Measurements from ENCODE around the gene IL22RA2. TPM values are rescaled to one million over a fixed set of nuclear protein-coding genes. Genes with fewer than 3 reads are reported as not detected.
A peak's percentile ranks its signal among the peaks of the same experiment; 100 is the strongest.
"Not testable (repeated sequence)": the region's sequence is repeated elsewhere in the genome, so short reads cannot be mapped to it uniquely, and the experiment has no call there.

IL22RA2 gene
- total and polyA plus RNA-seq, 2 experiments from 2014 or later, result not detected

- Histone ChIP-seq H3F3A (ENCODE audit: insufficient read depth) (peaks cover 35% of the 10 kb centered on the region), H3K27me3 (replicated peaks; ENCODE audit: insufficient read depth) (no peaks in the 10 kb centered on the region), H3K27ac (peak overlapping the region; percentile 94), H3K4me3 (peak overlapping the region; percentile 85), H3K79me2 (ENCODE audit: insufficient read depth) (peaks cover 56% of the 10 kb centered on the region), H4K20me1 (ENCODE audit: insufficient read depth) (no peaks in the 10 kb centered on the region), H2AFZ (peak overlapping the region; percentile 93), H3K9me2 (ENCODE audit: insufficient read depth) (no peaks in the 10 kb centered on the region), H3K9ac (peak overlapping the region; percentile 97), H3K9me3 (ENCODE audit: low read depth) (no peaks in the 10 kb centered on the region), H3K36me3 (ENCODE audit: low read depth) (no peaks in the 10 kb centered on the region), H3K4me1 (ENCODE audit: insufficient read depth) (peaks cover 46% of the 10 kb centered on the region), H3K4me2 (ENCODE audit: unreplicated experiment) (peak overlapping the region; percentile 98)
- in situ Hi-C loops (cut with MboI), result no loop called here
- 0 to 2% methylated on average over 13 of the region's 13 CpGs for WGBS, 2 experiments (ENCODE audit: low coverage in 1 of 2, low lambda C conversion rate in 2 of 2, missing lambda C conversion rate in 2 of 2)
- TF ChIP-seq EZH2phosphoT487 (IDR thresholded peaks at IDR 0.05; ENCODE audit: insufficient read depth, low read depth), result no peak
- TF ChIP-seq EZH2 (IDR thresholded peaks at IDR 0.05; ENCODE audit: insufficient read depth, poor library complexity, severe bottlenecking), result no peak
- peak; percentile 90 for DNase-seq
These were observed 45.1 kb upstream of the IL22RA2 start for GRCh38 chr6:137218473-137218916.

GRCh38 chr6:137217801-137218472 lies 44.5 kb upstream of the IL22RA2 start:
- H3K27me3 ChIP-seq (replicated peaks; ENCODE audit: insufficient read depth), result no peaks in the 10 kb centered on the region
- peak overlapping the region; percentile 94 for H3K27ac ChIP-seq
- DNase-seq, result peak; percentile 81
- in situ Hi-C loops (cut with MboI), result no loop called here
- H3K9me2 ChIP-seq (ENCODE audit: insufficient read depth), result no peaks in the 10 kb centered on the region
- peak overlapping the region; percentile 97 for H3K9ac ChIP-seq
- peak overlapping the region; percentile 85 for H3K4me3 ChIP-seq
- no peaks in the 10 kb centered on the region for H4K20me1 ChIP-seq (ENCODE audit: insufficient read depth)
- WGBS, 2 experiments (ENCODE audit: low coverage in 1 of 2, low lambda C conversion rate in 2 of 2, missing lambda C conversion rate in 2 of 2), result 7 to 12% methylated on average over 12 of the region's 12 CpGs
- peak overlapping the region; percentile 98 for H3K4me2 ChIP-seq (ENCODE audit: unreplicated experiment)
- H3K79me2 ChIP-seq (ENCODE audit: insufficient read depth), result peaks cover 62% of the 10 kb centered on the region
- peak overlapping the region; percentile 93 for H2AFZ ChIP-seq
- H3K9me3 ChIP-seq (ENCODE audit: low read depth), result no peaks in the 10 kb centered on the region
- no peak for TF ChIP-seq EZH2phosphoT487 (IDR thresholded peaks at IDR 0.05; ENCODE audit: insufficient read depth, low read depth)
- no peak for TF ChIP-seq EZH2 (IDR thresholded peaks at IDR 0.05; ENCODE audit: insufficient read depth, poor library complexity, severe bottlenecking)
- H3F3A ChIP-seq (ENCODE audit: insufficient read depth), result peaks cover 35% of the 10 kb centered on the region
- H3K4me1 ChIP-seq (ENCODE audit: insufficient read depth), result peaks cover 46% of the 10 kb centered on the region
- no peaks in the 10 kb centered on the region; the same call in 1 of the 2 replicates for H3K36me3 ChIP-seq (ENCODE audit: low read depth)

GRCh38 chr6:137216875-137217553 lies 43.6 kb upstream of the IL22RA2 start:
- Histone ChIP-seq H3F3A (ENCODE audit: insufficient read depth) (peaks cover 35% of the 10 kb centered on the region), H3K9ac (peak overlapping the region; percentile 97), H3K79me2 (ENCODE audit: insufficient read depth) (peaks cover 71% of the 10 kb centered on the region), H3K27ac (peak overlapping the region; percentile 94), H3K27me3 (replicated peaks; ENCODE audit: insufficient read depth) (no peaks in the 10 kb centered on the region), H3K9me3 (ENCODE audit: low read depth) (no peaks in the 10 kb centered on the region), H4K20me1 (ENCODE audit: insufficient read depth) (no peaks in the 10 kb centered on the region), H3K9me2 (ENCODE audit: insufficient read depth) (no peaks in the 10 kb centered on the region), H2AFZ (no peak overlapping the region), H3K36me3 (ENCODE audit: low read depth) (no peaks in the 10 kb centered on the region; the same call in 1 of the 2 replicates), H3K4me2 (ENCODE audit: unreplicated experiment) (peak overlapping the region; percentile 98), H3K4me1 (ENCODE audit: insufficient read depth) (peaks cover 46% of the 10 kb centered on the region), H3K4me3 (peak overlapping the region; percentile 85)
- 27% methylated on average over 12 of the region's 12 CpGs for WGBS, 2 experiments (ENCODE audit: low coverage in 1 of 2, low lambda C conversion rate in 2 of 2, missing lambda C conversion rate in 2 of 2)
- in situ Hi-C loops (cut with MboI), result no loop called here
- no peak for DNase-seq
- no peak for TF ChIP-seq EZH2 (IDR thresholded peaks at IDR 0.05; ENCODE audit: insufficient read depth, poor library complexity, severe bottlenecking)
- no peak for TF ChIP-seq EZH2phosphoT487 (IDR thresholded peaks at IDR 0.05; ENCODE audit: insufficient read depth, low read depth)

- in situ Hi-C loops (cut with MboI), result no loop called here
- peak overlapping the region; percentile 98 for H3K4me2 ChIP-seq (ENCODE audit: unreplicated experiment)
- no peaks in the 10 kb centered on the region for H4K20me1 ChIP-seq (ENCODE audit: insufficient read depth)
- peak overlapping the region; percentile 97 for H3K9ac ChIP-seq
- H3K27ac ChIP-seq, result peak overlapping the region; percentile 94
- H3K4me1 ChIP-seq (ENCODE audit: insufficient read depth), result peaks cover 48% of the 10 kb centered on the region
- no peaks in the 10 kb centered on the region for H3K9me2 ChIP-seq (ENCODE audit: insufficient read depth)
- H3K79me2 ChIP-seq (ENCODE audit: insufficient read depth), result peaks cover 80% of the 10 kb centered on the region
- peak; percentile 84 for DNase-seq
- H2AFZ ChIP-seq, result no peak overlapping the region
- H3F3A ChIP-seq (ENCODE audit: insufficient read depth), result peaks cover 35% of the 10 kb centered on the region
- H3K4me3 ChIP-seq, result peak overlapping the region; percentile 85
- TF ChIP-seq EZH2 (IDR thresholded peaks at IDR 0.05; ENCODE audit: insufficient read depth, poor library complexity, severe bottlenecking) (no peak), EZH2phosphoT487 (IDR thresholded peaks at IDR 0.05; ENCODE audit: insufficient read depth, low read depth) (no peak)
- H3K36me3 ChIP-seq (ENCODE audit: low read depth), result no peaks in the 10 kb centered on the region; the same call in 1 of the 2 replicates
- H3K27me3 ChIP-seq (replicated peaks; ENCODE audit: insufficient read depth), result no peaks in the 10 kb centered on the region
- no peaks in the 10 kb centered on the region for H3K9me3 ChIP-seq (ENCODE audit: low read depth)
These were observed 42.7 kb upstream of the IL22RA2 start for GRCh38 chr6:137216106-137216505.

- H3K4me3 ChIP-seq; H2AFZ ChIP-seq; DNase-seq; in situ Hi-C loops (cut with MboI); H3K27me3 ChIP-seq (replicated peaks; ENCODE audit: insufficient read depth); H3K36me3 ChIP-seq (ENCODE audit: low read depth); H3K9me3 ChIP-seq (ENCODE audit: low read depth); H4K20me1 ChIP-seq (ENCODE audit: insufficient read depth); H3K9me2 ChIP-seq (ENCODE audit: insufficient read depth); H3K9ac ChIP-seq: not testable (repeated sequence)
- Histone ChIP-seq H3F3A (ENCODE audit: insufficient read depth) (peaks cover 35% of the 10 kb centered on the region), H3K79me2 (ENCODE audit: insufficient read depth) (peaks cover 85% of the 10 kb centered on the region), H3K4me1 (ENCODE audit: insufficient read depth) (peaks cover 53% of the 10 kb centered on the region), H3K4me2 (ENCODE audit: unreplicated experiment) (peak overlapping the region; percentile 98), H3K27ac (peak overlapping the region; percentile 94)
- WGBS, 2 experiments (ENCODE audit: low coverage in 1 of 2, low lambda C conversion rate in 2 of 2, missing lambda C conversion rate in 2 of 2), result 70% methylated on average over 3 of the region's 3 CpGs
These were observed 42.2 kb upstream of the IL22RA2 start for GRCh38 chr6:137215630-137216029.
